Stimulated activated CD8-positive, alpha-beta memory T cell treated with anti-CD3 and anti-CD28 coated beads, Interleukin-7, amount 100 ng/mL, for 48 hours (primary cell): ENCODE results near the gene ELP6.
A peak's percentile ranks its signal among the peaks of the same experiment; 100 is the strongest.

Experiments
- DNase-seq, 2 donors: peaks; one replicate each; pipeline ENCODE4 v3.0.0-alpha.2; 2020; ENCODE audit warnings: low read depth in 1 of 2; ENCODE audit errors: extremely low read depth in 1 of 2

Gene ELP6

GRCh38 chr3:47513125-47513929, at the start of gene ELP6:
Gene ELP6 (minus strand): TSS chr3:47513712. CDS start chr3:47513590, 122 bp downstream.
- DNase-seq, result peak; percentile 93 to 95

GRCh38 chr3:47556351-47556750, 42.8 kb upstream of the ELP6 start:
- DNase-seq, result no peak

- DNase-seq, result no peak
Measured at GRCh38 chr3:47554335-47554734, 40.8 kb upstream of the ELP6 start.

GRCh38 chr3:47553407-47553806, 39.9 kb upstream of the ELP6 start:
- no peak for DNase-seq

GRCh38 chr3:47542471-47543173, 29.1 kb upstream of the ELP6 start:
- DNase-seq, result no peak

GRCh38 chr3:47541583-47542108, 28.1 kb upstream of the ELP6 start:
- no peak for DNase-seq

GRCh38 chr3:47540281-47540680, 26.8 kb upstream of the ELP6 start:
- DNase-seq, result no peak

GRCh38 chr3:47536967-47537366, 23.5 kb upstream of the ELP6 start:
- DNase-seq, result no peak

GRCh38 chr3:47536221-47536891, 22.8 kb upstream of the ELP6 start:
- DNase-seq, result no peak

GRCh38 chr3:47533996-47534454, 20.5 kb upstream of the ELP6 start:
- no peak for DNase-seq

- no peak for DNase-seq
Measured at GRCh38 chr3:47533481-47533880, 20.0 kb upstream of the ELP6 start.

GRCh38 chr3:47527952-47528725, 14.6 kb upstream of the ELP6 start:
- DNase-seq, result no peak

GRCh38 chr3:47525617-47526016, 12.1 kb upstream of the ELP6 start:
- DNase-seq, result no peak

GRCh38 chr3:47523310-47524073, 10.0 kb upstream of the ELP6 start:
- no peak for DNase-seq

GRCh38 chr3:47522082-47522987, 8.8 kb upstream of the ELP6 start:
- peak; percentile 46 to 71 for DNase-seq

GRCh38 chr3:47520756-47521155, 7.2 kb upstream of the ELP6 start:
- DNase-seq, result no peak

GRCh38 chr3:47517937-47518336, 4.4 kb upstream of the ELP6 start:
- DNase-seq, result no peak

- DNase-seq, result no peak
Measured at GRCh38 chr3:47515864-47516319, 2.4 kb upstream of the ELP6 start.

GRCh38 chr3:47515100-47515499, 1.6 kb upstream of the ELP6 start:
- DNase-seq, result no peak
